GM19467 (cell line): ENCODE results near the gene PRICKLE2.

Source experiments
- ATAC-seq: cut with Tn5 transposase; IDR thresholded peaks from one replicate; pipeline ENCODE4 v1.9.1; 2021; ENCODE audit warnings: mild to moderate bottlenecking, moderate library complexity; ENCODE audit not compliant: unreplicated experiment

PRICKLE2 gene

GRCh38 chr3:64054488-64054887 lies 170.8 kb downstream of the PRICKLE2 start:
- no peak for ATAC-seq

- no peak for ATAC-seq
Measured at GRCh38 chr3:64053581-64053980, 171.7 kb downstream of the PRICKLE2 start.

- ATAC-seq, result no peak
Measured at GRCh38 chr3:64053117-64053516, 172.1 kb downstream of the PRICKLE2 start.

GRCh38 chr3:64049832-64050231 lies 175.4 kb downstream of the PRICKLE2 start:
- no peak for ATAC-seq

- ATAC-seq, result no peak
Measured at GRCh38 chr3:64049136-64049535, 176.1 kb downstream of the PRICKLE2 start.

- no peak for ATAC-seq
Measured at GRCh38 chr3:64048631-64049061, 176.6 kb downstream of the PRICKLE2 start.

- no peak for ATAC-seq
Measured at GRCh38 chr3:64047787-64048186, 177.5 kb downstream of the PRICKLE2 start.

- ATAC-seq, result no peak
Measured at GRCh38 chr3:64046996-64047594, 178.2 kb downstream of the PRICKLE2 start.

- no peak for ATAC-seq
Measured at GRCh38 chr3:64046592-64046991, 178.7 kb downstream of the PRICKLE2 start.

- no peak for ATAC-seq
Measured at GRCh38 chr3:64042952-64043351, 182.3 kb downstream of the PRICKLE2 start.
